GM19455 (cell line): Measurements from ENCODE around the gene IQCF6.
"Not testable (repeated sequence)": the region's sequence is repeated elsewhere in the genome, so short reads cannot be mapped to it uniquely, and the experiment has no call there.

Source experiments
- ATAC-seq: cut with Tn5 transposase; IDR thresholded peaks from one replicate; pipeline ENCODE4 v1.9.1; 2021; ENCODE audit not compliant: unreplicated experiment

IQCF6 gene

DNA sequence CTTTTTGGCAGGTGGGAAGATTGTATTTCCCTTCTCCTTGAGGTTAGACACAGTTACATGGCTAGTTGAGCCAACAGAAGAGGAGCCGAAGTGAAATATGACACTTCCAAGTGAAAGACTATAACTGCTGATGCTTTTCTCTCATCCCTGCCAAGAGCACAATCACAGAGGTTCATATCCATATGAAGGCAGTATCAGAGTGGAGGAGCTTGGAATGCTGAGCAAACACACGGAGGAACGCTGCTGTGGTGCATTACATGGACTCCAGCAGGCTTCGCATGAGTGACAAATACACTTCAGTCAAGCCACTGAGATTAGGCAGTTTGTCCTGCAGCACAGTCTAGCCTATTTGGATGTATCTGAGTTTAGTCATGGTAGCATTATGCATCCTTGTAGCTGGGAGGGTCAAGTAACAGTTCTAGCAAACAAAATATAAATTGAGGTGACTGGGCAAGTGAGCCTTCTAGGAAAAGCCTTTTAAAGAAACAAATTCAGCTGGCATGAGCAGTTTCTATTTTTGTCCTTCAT is 5.4 kb downstream of the IQCF6 start:
- no peak for ATAC-seq

GRCh38 chr3:51759203-51759602 is 19.8 kb downstream of the IQCF6 start:
- no peak for ATAC-seq

- not testable (repeated sequence) for ATAC-seq
These were observed 25.0 kb downstream of the IQCF6 start for GRCh38 chr3:51753763-51754750.

GRCh38 chr3:51751287-51751686 is 27.8 kb downstream of the IQCF6 start:
- ATAC-seq: no peak

DNA sequence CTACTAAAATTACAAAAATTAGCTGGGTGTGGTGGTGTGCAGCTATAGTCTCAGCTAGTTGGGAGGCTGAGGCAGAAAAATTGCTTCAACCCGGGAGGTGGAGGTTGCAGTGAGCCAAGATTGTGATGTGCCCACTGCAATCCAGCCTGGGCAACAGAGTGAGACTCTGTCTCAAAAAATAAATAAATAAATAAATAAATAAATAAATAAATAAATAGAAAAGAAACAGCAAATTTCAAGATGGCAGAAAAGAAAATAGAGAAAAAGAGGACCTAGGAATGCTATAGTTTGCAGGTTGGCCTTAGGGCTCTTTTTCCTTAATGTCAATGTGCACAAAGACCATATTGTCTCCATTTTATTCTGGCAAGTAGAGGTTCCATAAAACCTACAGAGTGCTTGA is 28.2 kb downstream of the IQCF6 start:
- no peak for ATAC-seq

DNA sequence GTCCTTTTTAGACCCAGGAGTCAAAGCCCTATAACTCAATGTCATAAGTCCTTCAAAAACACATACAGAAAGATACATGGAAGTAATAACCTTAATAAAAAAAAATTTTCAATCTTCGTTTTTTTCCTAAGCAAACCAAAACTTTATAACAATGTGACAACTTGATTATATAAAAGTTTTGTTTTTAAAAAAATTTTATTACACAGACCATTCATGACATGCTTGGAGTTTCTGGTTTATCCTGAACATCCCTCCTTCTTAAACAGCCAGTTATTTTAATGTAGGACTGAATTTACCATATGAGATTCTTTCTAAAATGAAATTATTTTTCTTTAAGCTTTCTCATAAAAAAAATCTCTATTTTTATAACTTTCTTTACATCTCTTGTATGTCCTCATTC is 30.7 kb downstream of the IQCF6 start:
- ATAC-seq: no peak

DNA sequence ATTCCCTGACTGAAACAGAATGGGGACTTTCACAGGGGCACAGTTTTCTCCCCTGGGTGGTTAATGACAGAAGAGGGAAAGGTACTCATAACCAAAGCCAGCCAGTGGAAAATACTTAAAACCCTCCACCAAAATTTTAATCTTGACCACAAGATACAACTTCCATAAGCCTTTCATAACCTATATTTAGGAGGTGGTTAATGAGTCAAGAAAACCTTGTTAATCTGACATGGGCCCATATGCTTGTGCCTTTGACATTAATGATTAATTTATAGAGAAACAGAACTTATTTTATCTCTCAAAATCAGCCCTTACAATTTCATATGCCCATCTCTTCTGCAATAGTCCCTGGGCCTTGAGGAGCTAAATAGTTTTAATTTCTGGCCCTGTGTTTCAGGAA is 31.2 kb downstream of the IQCF6 start:
- ATAC-seq: no peak

DNA sequence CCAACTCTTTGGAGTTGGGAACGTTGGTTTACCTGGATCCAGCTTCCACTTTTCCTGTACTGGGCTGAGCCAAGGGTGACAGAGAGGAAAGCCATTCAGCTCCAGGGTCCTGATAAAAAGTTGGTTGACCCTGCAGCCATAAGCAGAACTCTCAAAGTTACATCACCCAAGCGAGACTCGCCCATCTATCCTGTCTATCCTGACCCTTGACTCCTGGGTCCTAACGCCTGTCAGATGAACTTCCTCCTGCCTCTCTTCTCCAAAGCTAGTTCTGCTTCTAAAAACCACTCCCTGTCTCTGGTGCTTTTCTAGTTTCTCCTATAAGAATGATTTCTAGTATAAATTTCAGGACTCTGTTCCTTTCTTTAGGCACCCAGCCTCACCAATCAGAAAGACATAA is 36.1 kb downstream of the IQCF6 start:
- not testable (repeated sequence) for ATAC-seq

DNA sequence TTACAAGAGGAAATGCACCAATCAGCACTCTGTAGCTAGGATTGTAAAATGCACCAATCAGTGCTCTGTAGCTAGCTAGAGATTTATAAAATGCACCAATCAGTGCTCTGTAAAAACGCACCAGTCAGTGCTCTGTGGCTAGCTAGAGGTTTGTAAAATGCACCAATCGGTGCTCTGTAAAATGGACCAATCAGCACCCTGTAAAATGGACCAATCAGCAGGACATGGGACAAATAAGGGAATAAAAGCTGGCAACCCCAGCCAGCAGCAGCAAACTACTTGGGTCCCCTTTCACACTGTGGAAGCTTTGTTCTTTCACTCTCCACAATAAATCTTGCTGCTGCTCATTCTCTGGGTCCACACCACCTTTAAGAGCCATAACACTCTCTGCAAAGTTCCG is 36.7 kb downstream of the IQCF6 start:
- ATAC-seq: not testable (repeated sequence)

DNA sequence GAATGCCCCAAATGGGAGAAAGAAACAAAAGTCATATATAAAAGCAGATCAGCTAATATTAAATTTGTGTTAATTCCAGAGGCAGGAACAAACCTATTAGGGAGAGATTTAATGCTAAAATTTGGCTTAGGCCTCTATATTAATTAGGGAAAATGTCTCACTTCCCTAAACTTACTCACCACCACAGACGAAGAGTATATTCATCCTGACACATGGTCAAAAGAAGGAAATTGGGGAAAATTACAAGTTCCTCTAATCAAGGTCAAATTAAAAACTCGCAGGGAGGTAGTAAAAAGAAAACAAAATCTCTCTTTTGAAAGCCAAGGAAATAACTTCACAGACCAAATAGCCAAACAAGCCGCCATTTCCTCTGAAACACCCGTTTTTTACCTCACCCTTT is 39.9 kb downstream of the IQCF6 start:
- no peak for ATAC-seq

DNA sequence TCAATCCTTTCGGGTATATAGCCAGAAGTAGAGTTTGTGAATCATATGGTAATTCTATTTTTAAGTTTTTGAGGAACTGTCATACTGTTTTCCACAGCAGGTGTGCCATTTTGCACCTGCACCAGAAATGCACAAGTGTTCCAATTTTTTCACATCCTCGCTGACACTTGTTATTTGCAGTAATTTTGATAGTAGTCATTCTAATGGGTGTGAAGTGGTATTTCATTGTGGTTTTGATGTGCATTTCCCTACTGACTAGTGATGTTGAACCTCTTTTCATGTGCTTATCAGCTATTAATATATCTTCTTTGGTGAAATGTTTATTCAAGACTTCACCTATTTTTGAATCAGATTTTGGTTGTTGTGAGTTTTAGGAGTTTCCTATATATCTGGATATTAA is 43.1 kb downstream of the IQCF6 start:
- no peak for ATAC-seq

DNA sequence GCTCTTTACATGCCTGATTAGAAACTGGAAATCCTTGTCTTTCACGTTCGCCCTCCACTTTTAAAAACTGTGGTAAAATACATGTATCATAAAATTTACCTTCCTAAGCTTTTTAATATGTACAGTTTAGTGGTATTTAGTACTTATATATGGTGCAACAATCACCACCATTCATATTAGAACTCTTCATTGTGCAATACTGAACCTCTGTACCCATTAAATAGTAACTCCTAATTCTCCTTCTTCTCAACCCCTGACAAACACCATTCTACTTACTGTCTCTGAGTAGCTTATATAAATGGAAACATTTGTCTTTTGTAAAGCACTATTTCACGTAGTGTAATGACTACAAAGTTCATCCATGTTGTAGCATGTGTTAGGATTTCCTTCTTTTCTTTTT is 44.0 kb downstream of the IQCF6 start:
- no peak for ATAC-seq

DNA sequence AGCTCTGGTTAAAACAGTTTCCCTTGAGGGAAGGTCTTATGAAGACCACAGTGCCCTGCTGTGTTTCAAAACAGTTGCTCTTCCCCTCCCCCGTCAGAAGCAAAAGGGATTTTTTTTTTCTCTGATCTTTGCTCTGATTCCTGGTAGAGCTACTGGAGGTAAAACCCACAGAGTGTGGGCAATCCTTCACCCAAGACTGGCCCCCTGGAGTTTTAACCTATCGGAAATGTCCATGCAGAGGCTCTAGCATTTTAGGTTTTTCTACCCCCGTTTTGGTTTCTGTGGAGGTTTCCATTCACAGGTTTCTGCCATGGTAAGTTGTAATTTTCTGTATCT is 44.5 kb downstream of the IQCF6 start:
- no peak for ATAC-seq

DNA sequence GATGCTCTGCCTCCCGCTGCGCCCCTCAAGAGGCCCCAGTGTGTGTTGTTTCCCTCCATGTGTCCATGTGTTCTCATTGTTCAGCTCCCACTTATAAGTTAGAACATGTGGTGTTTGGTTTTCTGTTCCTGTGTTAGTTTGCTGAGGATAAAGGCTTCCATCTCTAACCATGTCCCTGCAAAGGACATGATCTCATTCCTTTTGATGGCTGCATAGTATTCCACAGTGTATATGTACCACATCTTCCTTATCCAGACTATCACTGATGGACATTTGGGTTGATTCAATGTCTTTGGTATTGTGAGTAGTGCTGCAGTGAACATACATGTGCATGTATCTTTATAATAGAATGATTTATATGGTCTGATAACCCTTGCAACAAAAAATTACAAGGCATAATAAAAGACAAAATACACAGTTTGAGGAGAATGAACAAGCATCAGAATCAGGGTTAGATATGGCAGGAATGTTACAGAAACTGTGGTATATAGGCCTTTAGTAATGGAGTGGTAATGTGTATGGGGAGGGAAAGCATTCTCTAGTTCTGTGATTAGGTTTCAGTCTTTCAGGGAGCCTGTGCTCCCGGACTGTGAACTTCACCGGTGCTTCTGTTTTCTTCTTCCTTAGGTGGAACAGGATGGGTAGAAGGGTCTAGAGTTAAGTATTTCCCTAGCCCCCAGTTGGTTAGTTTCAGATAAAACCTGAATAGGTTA is 45.0 kb downstream of the IQCF6 start:
- no peak for ATAC-seq

DNA sequence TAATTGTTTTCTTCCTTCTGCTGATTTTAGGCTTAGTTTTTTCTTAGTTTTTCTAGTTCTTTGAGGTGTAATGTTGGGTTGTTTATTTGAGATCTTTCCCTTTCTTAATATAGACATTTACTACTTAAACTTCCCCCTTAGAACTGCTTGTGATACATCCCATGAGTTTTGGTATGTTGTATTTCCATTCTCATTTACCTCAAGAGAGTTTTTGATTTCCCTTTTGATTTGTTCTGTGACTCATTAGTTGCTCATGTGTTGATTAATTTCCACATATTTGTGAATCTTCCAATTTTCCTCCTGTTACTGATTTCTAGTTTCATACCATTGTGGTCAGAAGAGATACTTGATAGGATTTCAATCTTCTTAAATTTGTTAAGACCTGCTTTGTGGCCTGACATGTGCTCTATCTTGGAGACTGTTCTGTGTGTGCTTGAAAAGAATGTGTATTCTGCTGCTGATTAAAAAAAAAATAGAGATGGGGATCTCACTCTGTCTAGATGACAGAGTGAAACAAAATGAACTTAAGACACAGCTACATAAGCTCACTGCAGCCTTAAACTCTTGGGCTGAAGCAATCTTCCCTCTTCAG is 49.9 kb downstream of the IQCF6 start:
- ATAC-seq: no peak
